ENCODE measurements around the gene STX1B.
"Not testable (repeated sequence)": the region's sequence is repeated elsewhere in the genome, so short reads cannot be mapped to it uniquely, and the experiment has no call there.

Gene STX1B

GRCh38 chr16:31010585-31011325 is at the start of gene STX1B:
Gene STX1B, minus strand, starts transcription at chr16:31010638. Its CDS starts 242 bp downstream, at chr16:31010396.
- H3K4me3 ChIP-seq (ENCODE audit: low read depth, low read length) = peak within 1 kb of the TSS; percentile 40

GRCh38 chr16:31055613-31056012 is 45.2 kb upstream of the STX1B start:
- no peak overlapping the region for H3K4me3 ChIP-seq (ENCODE audit: low read depth, low read length)

GRCh38 chr16:31052114-31052513 is 41.7 kb upstream of the STX1B start:
- H3K4me3 ChIP-seq (ENCODE audit: low read depth, low read length) = no peak overlapping the region

- H3K4me3 ChIP-seq (ENCODE audit: low read depth, low read length) = no peak overlapping the region
Observed at GRCh38 chr16:31050280-31051030, 40.0 kb upstream of the STX1B start.

- no peak overlapping the region for H3K4me3 ChIP-seq (ENCODE audit: low read depth, low read length)
Observed at GRCh38 chr16:31043898-31044481, 33.6 kb upstream of the STX1B start.

- H3K4me3 ChIP-seq (ENCODE audit: low read depth, low read length) = no peak overlapping the region
Observed at GRCh38 chr16:31043352-31043751, 32.9 kb upstream of the STX1B start.

GRCh38 chr16:31042866-31043265 is 32.4 kb upstream of the STX1B start:
- H3K4me3 ChIP-seq (ENCODE audit: low read depth, low read length) = peak overlapping the region; percentile 24

GRCh38 chr16:31038993-31039392 is 28.6 kb upstream of the STX1B start:
- H3K4me3 ChIP-seq (ENCODE audit: low read depth, low read length) = no peak overlapping the region

GRCh38 chr16:31036691-31037090 is 26.3 kb upstream of the STX1B start:
- no peak overlapping the region for H3K4me3 ChIP-seq (ENCODE audit: low read depth, low read length)

GRCh38 chr16:31033709-31034492 is 23.5 kb upstream of the STX1B start:
- H3K4me3 ChIP-seq (ENCODE audit: low read depth, low read length) = peak overlapping the region; percentile 90

- peak within 1 kb of the TSS; percentile 90 for H3K4me3 ChIP-seq (ENCODE audit: low read depth, low read length)
Observed at GRCh38 chr16:31032736-31033708, 22.6 kb upstream of the STX1B start, which contains the start of gene STX4. Gene STX4, plus strand, starts transcription at chr16:31033558. Its CDS starts 248 bp downstream, at chr16:31033806.

GRCh38 chr16:31031276-31031675 is 20.8 kb upstream of the STX1B start:
- H3K4me3 ChIP-seq (ENCODE audit: low read depth, low read length) = no peak overlapping the region

GRCh38 chr16:31029272-31029671 is 18.8 kb upstream of the STX1B start:
- H3K4me3 ChIP-seq (ENCODE audit: low read depth, low read length) = no peak overlapping the region

- no peak overlapping the region for H3K4me3 ChIP-seq (ENCODE audit: low read depth, low read length)
Observed at GRCh38 chr16:31025339-31025738, 14.9 kb upstream of the STX1B start.

GRCh38 chr16:31023627-31024226 is 13.3 kb upstream of the STX1B start:
- no peak overlapping the region for H3K4me3 ChIP-seq (ENCODE audit: low read depth, low read length)

GRCh38 chr16:31023252-31023602 is 12.8 kb upstream of the STX1B start:
- no peak overlapping the region for H3K4me3 ChIP-seq (ENCODE audit: low read depth, low read length)

- H3K4me3 ChIP-seq (ENCODE audit: low read depth, low read length) = no peak overlapping the region
Observed at GRCh38 chr16:31022544-31023251, 12.3 kb upstream of the STX1B start.

- no peak overlapping the region for H3K4me3 ChIP-seq (ENCODE audit: low read depth, low read length)
Observed at GRCh38 chr16:31020536-31020935, 10.1 kb upstream of the STX1B start.

- H3K4me3 ChIP-seq (ENCODE audit: low read depth, low read length) = not testable (repeated sequence)
Observed at GRCh38 chr16:31017756-31018155, 7.3 kb upstream of the STX1B start.

Data from iPS-11a (cell line).